Activated naive CD4-positive, alpha-beta T cell treated with Interleukin-2 at 50 U/mL for 16 hours (primary cell): ENCODE data around the gene HOXB3.

Experiments used
- DNase-seq: peaks from one replicate; pipeline ENCODE4 v3.0.0-alpha.2; 2020

The HOXB3 gene

GRCh38 chr17:48612456-48612853, 22.4 kb upstream of the HOXB3 start:
- no peak for DNase-seq

DNA sequence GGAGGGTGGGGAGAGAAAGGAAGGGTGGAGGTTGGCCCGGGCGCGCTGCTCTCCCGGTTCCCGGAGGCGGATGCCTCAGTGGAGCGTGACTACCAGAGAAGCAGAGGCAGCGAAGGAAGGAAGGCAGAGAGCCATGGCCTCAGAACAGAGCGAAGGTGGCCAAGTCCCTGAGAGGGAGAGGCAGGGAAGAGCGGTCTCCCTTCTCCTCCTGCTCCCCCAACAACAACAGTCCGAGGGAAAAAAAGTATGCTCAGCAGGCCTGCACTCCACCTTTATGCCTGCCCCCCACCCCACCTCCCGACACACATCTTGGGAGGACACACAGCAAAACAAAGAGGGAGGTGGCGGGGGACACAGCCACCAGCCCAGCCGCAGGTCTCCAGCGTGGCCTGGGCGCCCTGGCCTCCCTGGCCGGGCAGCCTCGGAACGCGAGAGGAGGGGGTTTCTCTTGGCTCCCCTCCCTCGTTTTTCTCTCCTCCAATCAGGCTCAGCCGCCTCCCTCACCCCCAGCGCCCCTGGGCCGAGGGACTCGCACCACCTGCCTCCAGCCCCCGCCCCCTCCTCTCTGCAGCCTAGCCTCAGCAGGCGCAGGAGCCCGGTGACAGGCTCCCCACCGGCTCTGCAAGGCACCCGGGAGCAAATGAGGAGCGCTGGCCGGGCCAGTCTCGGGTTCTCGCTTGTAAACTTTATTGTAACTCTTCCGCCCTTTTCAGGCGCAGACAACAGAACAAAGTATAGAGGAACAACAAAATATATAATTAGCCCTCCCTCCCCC, 21.8 kb upstream of the HOXB3 start:
- no peak for DNase-seq

DNA sequence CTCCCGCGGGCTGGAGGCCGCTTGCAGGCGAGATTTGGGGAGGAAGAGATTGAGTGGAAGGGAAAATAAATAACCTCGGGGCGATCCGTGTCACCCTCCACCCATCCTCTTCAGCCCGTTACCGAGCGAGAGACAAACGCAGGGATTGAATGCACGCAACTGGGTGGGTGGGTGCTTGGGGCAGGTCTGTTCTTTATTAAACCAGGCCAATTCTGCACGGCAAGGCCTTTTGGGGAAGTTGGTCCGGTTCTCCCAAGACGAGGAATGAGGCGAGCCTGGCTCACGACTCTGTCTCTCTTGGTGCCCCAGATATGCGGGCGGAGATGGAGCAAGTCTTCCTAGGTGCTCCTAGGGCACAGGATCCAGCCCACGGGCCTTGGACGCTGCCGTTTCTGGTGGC, 21.2 kb upstream of the HOXB3 start:
- no peak for DNase-seq

DNA sequence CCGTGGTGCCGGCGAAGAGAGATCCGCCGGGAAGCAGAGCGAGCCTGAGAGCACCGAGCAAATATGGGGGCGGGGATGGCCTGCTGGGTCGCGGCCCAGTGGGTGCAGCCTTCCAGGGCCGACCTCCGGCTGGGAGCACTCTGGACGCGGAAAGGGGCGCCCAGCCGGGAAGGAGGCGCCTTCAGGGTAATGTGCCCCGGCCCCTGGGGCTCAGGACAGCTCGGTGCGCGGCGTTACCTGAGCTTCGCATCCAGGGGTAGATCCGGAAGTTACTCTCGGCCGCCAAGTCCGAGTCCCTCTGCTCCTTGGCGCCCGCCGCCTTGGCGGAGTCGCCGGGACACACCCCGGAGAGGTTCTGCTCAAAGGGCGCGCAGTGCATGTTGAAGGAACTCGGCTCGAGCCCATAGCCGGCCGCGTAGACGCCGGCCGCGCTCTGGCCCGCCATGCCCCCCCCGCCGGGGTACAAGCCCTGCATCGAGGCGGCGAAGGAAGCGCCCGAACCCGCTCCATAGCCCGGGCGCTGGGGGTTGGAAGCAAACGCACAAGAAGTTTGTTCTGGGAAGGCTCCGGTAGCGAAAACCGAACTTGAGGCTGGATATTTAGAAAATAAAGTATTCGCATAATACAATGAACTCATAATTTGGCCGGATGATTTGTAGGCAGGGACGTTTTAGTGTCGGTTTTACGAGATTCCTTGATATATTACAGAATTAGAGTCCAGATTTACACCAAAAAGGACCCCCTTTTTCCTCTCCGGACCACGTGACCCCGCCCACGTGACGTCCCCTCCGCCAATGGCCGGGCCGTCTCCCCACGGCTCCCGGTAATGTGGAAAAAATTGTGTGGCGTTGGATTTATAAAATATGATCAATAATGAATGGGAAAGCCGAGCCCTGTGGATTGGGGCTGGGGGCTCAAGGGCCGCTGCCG, 20.5 kb upstream of the HOXB3 start, which contains the start of gene HOXB7:
HOXB7 (minus strand) TSS at position 736 of the 930 bp plus-strand sequence; CDS start at position 637, 99 bp downstream.
- DNase-seq: peak; percentile 72

DNA sequence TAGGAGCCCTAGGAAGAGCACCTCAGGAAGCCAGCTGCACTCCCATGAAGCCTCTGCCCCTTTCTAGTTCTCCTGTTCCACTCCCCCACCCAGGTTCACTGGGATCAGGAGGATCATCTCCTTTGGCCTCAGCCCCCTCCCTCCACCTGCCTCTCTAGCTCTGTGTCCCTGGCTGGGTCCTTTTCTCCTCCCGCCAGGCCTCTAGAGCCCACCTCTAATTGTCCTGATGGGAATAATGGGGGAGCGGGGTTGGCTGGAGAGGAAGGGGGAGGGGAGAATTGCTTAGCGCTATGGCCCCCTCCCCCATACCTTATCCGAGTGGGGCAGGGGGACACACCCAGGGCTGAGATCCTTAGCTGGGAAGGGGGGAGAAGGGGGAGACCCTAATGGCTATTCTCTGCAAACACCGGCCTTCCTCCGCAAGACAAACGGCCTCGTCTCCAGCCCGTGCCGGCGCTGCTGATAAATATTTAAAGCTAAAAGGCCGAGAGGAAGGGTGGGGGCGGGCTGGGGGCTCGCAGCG, 19.8 kb upstream of the HOXB3 start:
- no peak for DNase-seq

DNA sequence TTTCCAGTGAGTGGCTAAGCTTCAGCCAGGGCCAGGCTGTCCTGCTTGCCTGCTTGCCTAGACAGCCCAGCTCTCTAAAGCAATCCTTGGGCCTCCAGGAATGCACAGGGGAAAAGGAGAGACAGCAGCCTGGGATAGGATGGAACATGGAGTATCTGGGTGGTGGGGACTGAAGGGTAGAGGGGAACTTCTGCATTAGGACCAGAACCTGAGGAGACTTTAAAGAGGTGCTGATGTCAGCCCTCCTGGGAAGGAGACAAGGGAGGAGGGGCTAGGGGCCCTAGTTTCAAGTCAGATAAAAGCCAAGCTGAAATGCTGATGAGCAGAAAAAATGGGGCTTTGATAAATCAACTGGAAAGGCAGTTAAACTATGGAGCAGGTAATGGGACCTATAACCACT, 19.0 kb upstream of the HOXB3 start:
- DNase-seq: no peak

DNA sequence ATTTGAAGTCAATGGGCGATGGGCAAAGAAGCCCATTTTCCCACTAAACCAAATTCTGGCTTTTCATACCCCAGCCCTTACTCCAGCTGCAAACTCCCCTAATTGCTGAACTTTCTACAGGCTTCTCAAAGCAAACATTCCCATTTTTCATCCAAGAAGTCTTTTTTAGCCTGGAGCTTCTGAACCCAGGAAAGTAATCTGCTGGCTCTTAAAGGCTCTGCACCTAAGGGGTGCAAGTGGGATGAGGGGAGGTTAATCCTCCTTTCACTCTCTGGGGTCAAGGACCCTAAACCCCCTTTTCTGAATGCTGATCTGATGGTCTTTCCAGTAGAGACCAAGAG, 18.4 kb upstream of the HOXB3 start:
- DNase-seq: no peak

DNA sequence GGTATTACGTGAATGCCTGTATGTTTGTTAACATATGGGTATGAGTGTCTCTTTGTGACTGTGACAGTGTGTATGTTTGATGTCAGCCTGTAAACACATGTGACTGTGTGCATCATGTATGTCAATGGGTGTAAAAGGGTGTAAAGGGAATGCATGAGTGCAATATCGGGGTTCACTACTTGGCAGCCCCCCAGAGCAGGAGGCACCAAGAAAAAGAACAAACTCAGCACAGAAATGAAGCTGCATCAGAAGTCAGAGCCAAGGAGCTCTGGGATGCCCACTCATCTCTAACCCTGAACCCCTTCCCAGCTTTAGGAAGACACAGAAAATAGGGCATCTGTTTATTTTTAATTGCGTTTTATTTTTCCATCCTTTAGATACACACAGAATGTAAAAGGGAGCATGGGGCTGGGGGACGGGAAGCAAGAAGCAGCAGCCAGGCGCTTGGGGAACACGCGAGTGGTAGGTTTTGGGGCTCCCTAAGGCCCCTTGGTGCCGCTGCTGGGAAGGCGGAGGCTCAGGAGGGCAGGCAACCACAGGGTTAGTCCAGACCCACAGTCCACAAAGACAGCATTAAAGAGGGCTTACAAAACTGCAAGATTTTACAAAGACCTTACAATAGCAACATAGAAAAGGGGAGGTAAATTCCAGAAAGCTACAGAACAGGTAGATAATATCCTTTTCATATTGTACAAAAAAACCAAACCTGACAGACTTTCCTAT, 17.0 kb upstream of the HOXB3 start:
- DNase-seq: no peak

DNA sequence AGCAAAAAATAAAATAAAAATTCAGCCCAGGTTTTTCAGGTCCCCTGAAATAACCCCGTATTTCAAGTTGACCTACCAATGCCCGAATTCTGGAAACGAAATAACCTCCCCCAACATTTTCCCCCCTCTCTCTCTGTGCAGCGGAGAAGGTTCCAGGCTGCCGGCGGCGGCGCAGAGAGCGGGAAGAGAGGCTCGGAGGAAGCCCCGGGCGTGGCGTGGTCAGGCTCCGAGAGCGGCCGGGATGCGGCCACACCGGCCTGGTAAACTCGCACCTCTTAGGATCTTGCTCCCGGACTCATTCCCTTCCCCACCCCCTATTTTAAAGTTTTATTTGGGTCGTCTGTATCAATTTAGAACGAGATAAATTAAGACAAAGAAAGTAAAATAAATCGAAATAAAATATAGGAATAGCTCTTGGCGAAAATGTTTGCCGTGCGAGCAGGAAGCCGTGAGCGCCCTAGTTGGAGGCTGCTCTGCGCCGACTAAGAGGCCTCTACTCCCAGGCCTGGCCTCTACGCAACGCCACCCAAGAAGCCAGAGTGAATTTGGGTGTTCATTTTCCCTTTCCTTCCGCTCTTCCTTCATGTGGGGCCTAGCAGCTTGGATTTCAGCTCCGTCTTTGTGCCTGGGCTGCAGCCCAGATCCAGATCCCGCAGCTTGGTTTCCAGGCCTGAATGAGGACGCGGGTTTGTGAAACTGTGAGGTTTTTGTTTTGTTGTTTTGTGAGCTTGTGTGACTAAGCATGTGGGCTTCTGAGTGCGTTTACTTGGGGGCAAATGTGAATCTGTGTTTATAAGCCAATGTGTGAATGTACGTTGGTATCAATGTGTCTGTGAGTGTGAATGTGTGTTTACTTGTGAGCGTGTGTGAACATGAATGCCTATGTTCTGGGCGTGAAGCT, 16.2 kb upstream of the HOXB3 start:
- no peak for DNase-seq

DNA sequence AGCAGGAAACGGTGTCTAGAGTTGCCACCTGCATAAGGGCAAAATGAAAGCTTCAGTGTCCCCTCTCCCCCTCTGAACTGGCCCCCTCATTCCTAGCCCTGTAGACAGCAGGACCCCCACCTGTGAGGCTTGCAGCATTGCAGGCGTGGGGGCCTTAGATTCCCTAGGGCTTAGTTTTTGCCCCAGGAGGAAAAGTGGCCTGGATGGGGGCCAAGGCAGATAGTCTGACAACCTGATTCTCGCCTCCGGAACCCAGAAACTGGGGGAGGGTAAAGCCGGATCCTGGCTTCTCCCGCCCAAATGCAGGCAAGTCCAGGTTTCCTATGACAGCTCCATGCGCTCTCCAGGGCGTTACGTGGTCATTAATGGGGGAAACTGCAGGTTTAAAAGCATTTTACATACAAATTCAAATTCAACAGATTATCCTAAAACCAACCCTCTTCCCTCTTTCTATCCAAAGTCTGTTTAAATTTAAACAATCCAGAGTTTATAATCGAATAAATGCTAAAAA, 15.4 kb upstream of the HOXB3 start:
- DNase-seq: no peak

- DNase-seq: no peak
These were observed 14.8 kb upstream of the HOXB3 start, which contains the start of gene HOXB6 for GRCh38 chr17:48604770-48605329. Gene HOXB6, minus strand, starts transcription at chr17:48604986. Its CDS starts 6,836 bp downstream, at chr17:48598150.

DNA sequence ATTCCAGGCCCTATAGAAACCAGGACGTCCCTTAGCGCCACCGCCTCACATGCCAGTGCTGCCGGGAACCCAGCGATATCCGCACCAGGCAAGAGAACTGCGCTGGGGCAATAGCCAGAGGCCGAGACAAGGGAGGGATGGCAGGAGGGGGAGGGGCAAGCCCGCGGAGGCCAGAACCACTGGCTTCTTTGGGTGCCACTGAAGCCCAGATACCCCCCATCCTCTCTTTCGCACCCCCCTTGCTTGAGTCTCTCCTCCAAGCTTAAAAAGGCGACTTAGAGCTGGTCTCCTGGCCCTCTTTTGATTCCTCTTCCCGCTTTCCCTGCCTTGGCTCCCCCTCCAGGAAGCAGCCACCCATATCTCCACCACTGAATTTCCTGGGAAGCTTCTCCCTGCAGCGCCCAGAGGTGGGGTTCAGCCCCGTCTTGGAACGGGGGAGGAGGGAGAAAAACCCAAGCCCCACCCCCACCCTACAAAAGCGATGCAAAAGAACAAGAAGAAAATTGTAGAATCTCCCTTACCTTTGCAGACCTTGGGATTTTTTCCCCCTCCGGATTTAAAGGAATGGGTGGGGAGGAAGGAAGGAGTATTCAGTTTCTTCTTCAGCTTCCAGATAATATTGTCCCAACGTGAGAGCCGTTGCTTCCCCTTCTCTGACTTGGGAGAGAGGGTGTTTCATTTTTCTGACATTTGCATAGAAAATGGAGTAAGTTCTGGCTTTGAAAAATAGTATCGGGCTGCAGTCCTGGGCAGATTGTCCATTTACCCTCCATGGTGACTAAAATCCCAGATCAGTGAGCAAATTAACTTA, 14.1 kb upstream of the HOXB3 start:
- no peak for DNase-seq

DNA sequence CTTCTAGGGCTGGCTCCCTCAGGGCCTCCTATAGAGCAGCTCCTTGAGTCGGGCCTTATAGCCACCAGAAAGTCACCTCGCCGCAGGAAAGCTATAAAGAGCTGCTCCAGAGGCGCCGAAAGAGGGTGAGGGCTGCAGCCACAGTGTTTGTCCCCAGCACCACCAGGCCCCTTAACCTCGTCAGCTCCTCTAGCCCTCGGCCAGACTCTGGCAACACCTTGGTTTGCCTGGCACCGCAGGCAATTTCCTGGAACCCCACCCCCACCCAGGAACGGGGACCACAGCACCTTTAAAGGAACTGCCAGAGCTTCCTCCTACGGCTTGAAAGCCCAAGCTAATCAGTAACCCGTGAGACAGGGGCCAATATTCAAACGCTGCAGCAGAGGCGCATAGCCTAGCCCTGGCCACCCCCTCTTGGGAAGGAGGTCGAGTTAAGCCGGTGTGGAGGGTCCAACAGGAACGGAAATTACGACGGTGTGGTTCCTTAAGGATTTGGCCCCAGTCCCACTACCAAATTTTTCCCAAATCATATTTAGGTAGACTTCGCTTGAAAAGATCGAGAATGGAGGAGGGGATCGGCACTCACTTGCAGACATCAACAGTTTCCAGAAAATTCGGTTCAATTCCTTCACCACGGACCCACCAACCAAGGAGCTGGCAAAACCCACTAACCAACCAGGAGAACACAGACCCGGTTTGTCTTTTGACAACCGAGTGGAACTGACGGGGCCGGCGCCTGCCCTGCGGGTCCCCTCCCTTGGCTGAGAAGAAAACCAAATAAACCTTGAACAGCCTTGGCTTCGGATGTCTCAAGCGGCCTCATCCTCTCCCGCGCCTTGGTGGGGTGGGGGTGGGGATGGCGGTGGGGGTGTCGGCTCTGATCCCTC, 11.7 kb upstream of the HOXB3 start:
- DNase-seq: no peak

DNA sequence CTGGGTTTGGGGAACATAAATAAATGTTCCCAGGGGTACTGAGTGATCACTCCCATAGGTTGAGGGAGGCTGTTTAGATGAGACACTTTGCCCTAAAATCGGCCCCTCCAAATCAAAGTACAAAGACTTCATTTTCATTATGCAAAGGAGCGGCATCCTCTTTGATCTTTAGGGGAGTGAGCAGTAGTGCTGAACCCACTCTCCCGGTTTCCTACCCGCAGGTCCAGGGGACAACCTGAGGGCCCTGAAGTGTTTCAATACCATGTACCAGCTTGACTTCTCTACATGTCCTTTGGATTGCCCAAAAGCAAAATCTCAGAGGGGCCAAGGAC, 11.1 kb upstream of the HOXB3 start:
- DNase-seq: no peak

DNA sequence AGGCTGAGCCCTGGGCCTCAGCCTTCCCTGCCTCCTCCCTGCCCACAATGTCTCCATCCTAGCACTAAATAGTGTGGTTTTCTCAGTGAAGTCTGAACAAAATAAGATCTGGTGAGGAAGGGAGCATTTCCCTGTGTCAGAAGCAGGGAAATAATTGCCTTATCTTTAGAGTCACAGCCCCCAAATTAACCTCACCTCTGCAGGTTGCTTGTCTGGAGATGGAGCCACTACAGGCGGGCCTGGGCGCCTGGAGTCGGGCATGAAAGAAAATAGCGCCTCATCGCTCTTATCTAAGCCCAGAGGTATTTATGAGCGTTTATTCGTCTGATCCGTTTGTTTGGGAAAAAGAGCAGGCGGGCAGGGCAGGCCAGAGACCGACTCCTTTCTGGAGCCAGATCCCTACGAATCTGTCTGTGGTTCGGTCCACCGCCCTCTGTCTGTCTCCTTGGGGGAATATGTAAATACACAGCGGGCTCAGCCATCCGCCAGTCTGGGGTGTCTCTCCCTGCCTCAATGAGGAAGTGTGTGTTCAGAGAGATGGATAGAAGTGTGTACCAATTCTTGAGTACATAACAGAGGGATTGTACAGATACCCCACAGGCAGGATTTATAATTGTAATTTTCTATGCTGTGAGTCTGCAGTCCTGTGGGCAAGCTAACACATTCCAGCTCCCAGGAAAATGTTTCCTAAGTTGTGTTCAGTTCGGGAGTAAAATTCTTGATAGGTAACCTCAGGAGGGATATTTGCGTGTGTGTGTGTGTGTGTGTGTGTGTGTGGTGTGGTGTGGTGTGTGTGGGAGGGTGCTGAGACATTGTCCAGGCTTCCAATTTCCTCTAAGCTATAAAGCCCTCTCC, 10.4 kb upstream of the HOXB3 start:
- no peak for DNase-seq

DNA sequence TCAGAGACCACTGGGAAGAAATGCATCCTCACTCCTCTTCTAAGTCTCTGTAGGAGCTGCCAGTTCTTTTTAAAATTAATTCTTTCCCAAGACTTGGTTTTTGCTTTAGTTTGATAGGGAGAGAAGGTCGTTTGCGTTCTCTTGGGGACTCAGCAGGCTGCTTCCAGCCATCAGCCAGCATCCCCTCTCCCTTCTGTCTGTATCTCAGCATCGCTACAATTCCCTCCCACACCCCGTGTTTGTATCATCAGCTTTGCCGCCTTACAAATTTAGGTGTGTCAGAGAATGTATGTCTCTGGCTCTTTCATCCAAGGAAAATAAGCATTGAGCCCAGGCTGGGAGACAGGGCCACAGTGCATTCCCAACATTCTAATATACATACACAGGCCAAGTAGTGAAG, 9.3 kb upstream of the HOXB3 start:
- DNase-seq: no peak

- DNase-seq: no peak
These were observed 8.7 kb upstream of the HOXB3 start for GRCh38 chr17:48598736-48599135.

- DNase-seq: peak; percentile 42
These were observed 8.0 kb upstream of the HOXB3 start for GRCh38 chr17:48597778-48598631.
